ENCODE results near the gene APP. TPM values are rescaled to one million over a fixed set of nuclear protein-coding genes. Genes with fewer than 3 reads are reported as not detected.
"Not testable (repeated sequence)": the region's sequence is repeated elsewhere in the genome, so short reads cannot be mapped to it uniquely, and the experiment has no call there.

APP gene
- total RNA-seq, 2 experiments from 2014 or later = 60.6 to 61.1 TPM

- Mint-ChIP-seq H3K27me3 (ENCODE audit: low read depth) (no peaks in the 10 kb centered on the region), H3K4me3 (no peak overlapping the region), H3K4me1 (ENCODE audit: low read depth) (no peaks in the 10 kb centered on the region), H3K27ac (no peak overlapping the region), H3K36me3 (ENCODE audit: low read depth) (peaks cover 11% of the 10 kb centered on the region), H3K9me3 (no peaks in the 10 kb centered on the region)
- CTCF ChIA-PET = interaction anchor here (0.8 kb wide), 1 partner anchor 13 kb away, joined by 3 read pairs; no protein-coding TSS in a partner anchor
- no peak for DNase-seq
- intact Hi-C loops (cut with micrococcal nuclease) = no loop called here
Observed at GRCh38 chr21:25927195-25927880, 243.2 kb downstream of the APP start.

DNA sequence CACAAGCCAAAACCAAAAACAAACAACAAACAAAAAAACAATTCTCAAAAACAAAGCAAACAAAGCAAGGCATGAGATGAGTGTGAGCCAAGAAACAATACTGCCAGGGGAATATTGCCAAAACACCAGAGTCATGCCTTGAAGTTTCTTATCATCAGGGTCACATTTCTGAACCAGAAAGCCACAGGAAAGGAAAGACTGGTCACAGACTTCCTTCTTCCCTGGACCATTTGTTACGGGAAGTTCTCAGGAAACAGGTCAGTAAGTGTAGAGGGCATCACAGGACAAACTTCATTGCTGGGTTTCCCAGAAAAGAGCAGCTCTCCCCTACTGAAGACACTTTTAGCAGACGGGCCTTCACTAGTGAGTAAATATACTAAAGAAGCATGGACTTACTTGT is 244.6 kb downstream of the APP start:
- no peak overlapping the region for H3K4me3 Mint-ChIP-seq
- no peaks in the 10 kb centered on the region for H3K4me1 Mint-ChIP-seq (ENCODE audit: low read depth)
- DNase-seq = no peak
- H3K27me3 Mint-ChIP-seq (ENCODE audit: low read depth) = no peaks in the 10 kb centered on the region
- intact Hi-C loops (cut with micrococcal nuclease) = no loop called here
- H3K27ac Mint-ChIP-seq = no peak overlapping the region
- H3K36me3 Mint-ChIP-seq (ENCODE audit: low read depth) = peaks cover 11% of the 10 kb centered on the region
- CTCF ChIA-PET = no interaction called here
- H3K9me3 Mint-ChIP-seq = no peaks in the 10 kb centered on the region

DNA sequence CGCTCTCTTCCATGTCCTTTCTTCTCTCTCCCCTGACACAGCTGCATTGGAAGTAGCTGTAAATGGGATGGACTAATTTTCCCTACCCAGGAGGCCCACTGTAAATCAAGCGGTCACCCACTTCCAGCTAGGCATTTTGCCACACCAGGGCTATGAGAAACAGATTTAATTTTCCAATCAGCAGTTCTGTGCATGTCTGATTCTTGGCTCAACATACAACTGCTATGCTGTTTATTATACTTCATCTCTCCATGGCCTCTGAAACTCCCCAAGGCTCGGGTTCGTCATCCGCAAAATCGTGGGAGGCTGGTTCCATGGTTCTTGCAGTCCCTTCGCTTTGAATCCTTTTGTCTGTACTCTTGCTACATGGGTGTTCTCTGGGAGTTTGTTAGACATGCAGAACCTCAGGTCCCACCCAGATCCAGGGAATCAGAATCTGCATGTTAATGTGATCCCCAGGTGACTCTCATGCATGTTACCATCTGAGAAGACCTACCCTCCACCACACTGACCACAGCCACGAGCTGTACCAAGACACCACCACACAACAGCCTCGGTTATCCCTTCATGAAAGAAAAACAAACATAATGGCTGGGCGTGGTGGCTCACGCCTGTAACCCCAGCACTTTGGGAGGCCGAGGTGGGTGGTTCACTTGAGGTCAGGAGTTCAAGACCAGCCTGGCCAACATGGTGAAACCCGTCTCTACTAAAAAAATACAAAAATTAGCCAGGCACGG is 245.3 kb downstream of the APP start:
- Mint-ChIP-seq H3K36me3 (ENCODE audit: low read depth) (peaks cover 11% of the 10 kb centered on the region), H3K27me3 (ENCODE audit: low read depth) (no peaks in the 10 kb centered on the region), H3K9me3 (no peaks in the 10 kb centered on the region), H3K4me3 (no peak overlapping the region), H3K4me1 (ENCODE audit: low read depth) (no peaks in the 10 kb centered on the region), H3K27ac (no peak overlapping the region)
- intact Hi-C loops (cut with micrococcal nuclease) = no loop called here
- no peak for DNase-seq
- CTCF ChIA-PET = no interaction called here

DNA sequence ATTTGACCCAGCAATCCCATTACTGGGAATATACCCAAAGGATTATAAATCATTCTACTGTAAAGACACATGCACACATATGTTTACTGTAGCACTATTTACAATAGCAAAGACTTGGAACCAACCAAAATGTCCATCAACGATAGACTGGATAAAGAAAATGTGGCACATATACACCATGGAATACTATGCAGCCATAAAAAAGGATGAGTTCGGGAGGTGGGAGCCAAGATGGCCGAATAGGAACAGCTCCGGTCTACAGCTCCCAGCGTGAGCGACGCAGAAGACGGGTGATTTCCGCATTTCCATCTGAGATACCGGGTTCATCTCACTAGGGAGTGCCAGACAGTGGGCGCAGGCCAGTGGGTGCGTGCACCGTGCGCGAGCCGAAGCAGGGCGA is 252.4 kb downstream of the APP start:
- DNase-seq; H3K27me3 Mint-ChIP-seq (ENCODE audit: low read depth); H3K4me3 Mint-ChIP-seq; intact Hi-C loops (cut with micrococcal nuclease); H3K27ac Mint-ChIP-seq; H3K36me3 Mint-ChIP-seq (ENCODE audit: low read depth); H3K9me3 Mint-ChIP-seq; CTCF ChIA-PET; H3K4me1 Mint-ChIP-seq (ENCODE audit: low read depth): not testable (repeated sequence)

DNA sequence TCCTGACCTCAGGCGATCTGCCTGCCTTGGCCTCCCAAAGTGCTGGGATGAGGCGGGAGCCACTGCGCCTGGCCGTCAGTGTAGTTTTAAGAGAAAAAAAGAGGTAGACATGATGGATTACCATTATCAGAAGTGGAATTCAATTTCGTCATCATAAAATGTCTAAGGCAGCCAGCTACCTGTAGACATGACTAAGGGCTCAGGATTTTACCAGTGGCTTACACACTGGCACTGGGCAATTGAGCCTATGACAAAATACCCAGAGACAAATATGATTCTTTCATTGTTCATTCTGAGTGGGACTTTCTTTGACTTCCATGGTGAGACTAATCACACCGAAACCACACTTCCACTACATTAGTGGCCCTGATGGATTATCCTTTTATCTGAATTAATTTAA is 254.3 kb downstream of the APP start:
- CTCF ChIA-PET = no interaction called here
- Mint-ChIP-seq H3K27me3 (ENCODE audit: low read depth) (no peaks in the 10 kb centered on the region), H3K27ac (no peak overlapping the region), H3K36me3 (ENCODE audit: low read depth) (peaks cover 7% of the 10 kb centered on the region), H3K4me3 (no peak overlapping the region), H3K4me1 (ENCODE audit: low read depth) (no peaks in the 10 kb centered on the region), H3K9me3 (no peaks in the 10 kb centered on the region)
- intact Hi-C loops (cut with micrococcal nuclease) = no loop called here
- no peak for DNase-seq

DNA sequence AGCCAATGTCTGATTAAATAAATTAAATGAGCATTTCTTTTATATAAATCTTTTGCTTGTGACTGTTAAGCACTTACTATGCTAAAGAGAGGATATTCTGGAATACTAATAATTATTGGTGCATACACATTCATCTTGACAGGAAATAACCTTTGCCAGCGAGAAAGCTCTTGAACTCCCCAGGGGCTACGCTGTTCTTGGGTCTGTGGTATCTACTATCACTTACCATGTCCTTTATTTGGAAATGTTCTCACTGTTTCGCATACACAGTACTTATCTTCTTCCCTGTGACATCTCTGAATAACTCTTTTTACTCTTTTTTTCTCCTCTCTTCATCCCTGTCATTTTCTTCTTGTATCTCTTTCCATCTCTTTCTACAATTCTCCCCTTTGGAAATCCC is 257.1 kb downstream of the APP start:
- H3K36me3 Mint-ChIP-seq (ENCODE audit: low read depth) = peaks cover 7% of the 10 kb centered on the region
- no peak overlapping the region for H3K4me3 Mint-ChIP-seq
- no peaks in the 10 kb centered on the region for H3K4me1 Mint-ChIP-seq (ENCODE audit: low read depth)
- no peak for DNase-seq
- CTCF ChIA-PET = no interaction called here
- H3K27me3 Mint-ChIP-seq (ENCODE audit: low read depth) = no peaks in the 10 kb centered on the region
- H3K27ac Mint-ChIP-seq = no peak overlapping the region
- intact Hi-C loops (cut with micrococcal nuclease) = no loop called here
- no peaks in the 10 kb centered on the region for H3K9me3 Mint-ChIP-seq

- intact Hi-C loops (cut with micrococcal nuclease) = no loop called here
- Mint-ChIP-seq H3K27ac (no peak overlapping the region), H3K4me3 (no peak overlapping the region), H3K9me3 (no peaks in the 10 kb centered on the region), H3K27me3 (ENCODE audit: low read depth) (no peaks in the 10 kb centered on the region), H3K4me1 (ENCODE audit: low read depth) (no peaks in the 10 kb centered on the region), H3K36me3 (ENCODE audit: low read depth) (peaks cover 2% of the 10 kb centered on the region)
- CTCF ChIA-PET = interaction anchor here (0.7 kb wide), 1 partner anchor 16 kb away, joined by 3 read pairs; no protein-coding TSS in a partner anchor
- DNase-seq = no peak
Observed at GRCh38 chr21:25912402-25912746, 258.2 kb downstream of the APP start.

- H3K36me3 Mint-ChIP-seq (ENCODE audit: low read depth) = peaks cover 2% of the 10 kb centered on the region
- no peaks in the 10 kb centered on the region for H3K4me1 Mint-ChIP-seq (ENCODE audit: low read depth)
- no peak overlapping the region for H3K4me3 Mint-ChIP-seq
- no peak for DNase-seq
- no peaks in the 10 kb centered on the region for H3K27me3 Mint-ChIP-seq (ENCODE audit: low read depth)
- H3K9me3 Mint-ChIP-seq = no peaks in the 10 kb centered on the region
- H3K27ac Mint-ChIP-seq = no peak overlapping the region
- CTCF ChIA-PET = no interaction called here
- intact Hi-C loops (cut with micrococcal nuclease) = no loop called here
Observed at GRCh38 chr21:25911730-25912401, 258.7 kb downstream of the APP start.

DNA sequence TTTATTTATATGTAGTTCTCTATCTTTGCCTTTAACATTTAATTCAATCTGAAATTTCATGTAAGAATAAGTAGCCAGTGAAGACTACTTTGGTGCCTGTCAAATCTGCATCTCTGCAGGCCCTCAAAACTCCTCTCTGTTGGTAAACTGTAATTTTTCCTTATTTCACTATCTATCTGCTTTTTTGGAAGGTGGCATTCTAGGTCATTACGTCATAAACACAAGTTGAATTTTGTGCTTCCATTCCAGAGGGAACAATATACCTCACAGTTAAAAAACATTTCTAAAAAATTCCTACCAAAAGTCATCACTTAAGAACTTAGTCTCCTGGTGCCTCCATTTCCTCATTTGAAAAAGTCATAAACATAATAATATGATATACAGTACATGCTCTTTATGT is 259.8 kb downstream of the APP start:
- Mint-ChIP-seq H3K9me3 (no peaks in the 10 kb centered on the region), H3K36me3 (ENCODE audit: low read depth) (peaks cover 2% of the 10 kb centered on the region), H3K4me3 (no peak overlapping the region), H3K27ac (no peak overlapping the region), H3K4me1 (ENCODE audit: low read depth) (no peaks in the 10 kb centered on the region), H3K27me3 (ENCODE audit: low read depth) (no peaks in the 10 kb centered on the region)
- intact Hi-C loops (cut with micrococcal nuclease) = no loop called here
- CTCF ChIA-PET = no interaction called here
- no peak for DNase-seq

DNA sequence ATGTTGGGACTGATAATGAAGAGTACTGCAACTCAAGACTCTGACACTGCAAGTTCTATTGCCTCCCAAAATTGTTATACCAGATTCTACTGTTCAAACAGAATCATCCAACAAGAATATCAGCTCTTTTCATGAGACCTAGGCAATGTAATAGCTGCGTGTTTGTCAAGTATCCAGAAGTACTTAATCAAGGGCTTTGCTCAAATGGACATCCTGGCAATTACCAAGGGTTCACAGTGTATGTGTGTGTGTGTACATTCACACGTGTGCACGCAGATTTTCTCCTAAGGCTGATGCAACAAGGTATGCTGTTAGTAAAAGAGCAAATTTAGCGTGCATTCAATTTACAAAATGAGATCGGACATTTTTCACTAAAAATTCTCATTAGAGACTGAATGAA is 261.2 kb downstream of the APP start:
- H3K4me3 Mint-ChIP-seq = no peak overlapping the region
- no peak for DNase-seq
- CTCF ChIA-PET = interaction anchor here (0.6 kb wide), 1 partner anchor 23 kb away, joined by 3 read pairs; no protein-coding TSS in a partner anchor

GRCh38 chr21:25908495-25908894 is 262.1 kb downstream of the APP start:
- Mint-ChIP-seq H3K4me1 (ENCODE audit: low read depth) (no peaks in the 10 kb centered on the region), H3K27me3 (ENCODE audit: low read depth) (no peaks in the 10 kb centered on the region), H3K4me3 (no peak overlapping the region), H3K27ac (no peak overlapping the region), H3K9me3 (no peaks in the 10 kb centered on the region), H3K36me3 (ENCODE audit: low read depth) (peaks cover 2% of the 10 kb centered on the region)
- DNase-seq = no peak
- intact Hi-C loops (cut with micrococcal nuclease) = no loop called here
- CTCF ChIA-PET = interaction anchor here (0.6 to 1.8 kb wide), 3 partner anchors 11 to 263 kb away, joined by 3 to 7 read pairs (median 3); no protein-coding TSS in a partner anchor

More for the DNA sequence above, 261.2 kb downstream of the APP start:
- H3K27me3 Mint-ChIP-seq (ENCODE audit: low read depth) = no peaks in the 10 kb centered on the region
- intact Hi-C loops (cut with micrococcal nuclease) = no loop called here
- H3K4me1 Mint-ChIP-seq (ENCODE audit: low read depth) = no peaks in the 10 kb centered on the region
- no peaks in the 10 kb centered on the region for H3K9me3 Mint-ChIP-seq
- peaks cover 2% of the 10 kb centered on the region for H3K36me3 Mint-ChIP-seq (ENCODE audit: low read depth)
- H3K27ac Mint-ChIP-seq = no peak overlapping the region

DNA sequence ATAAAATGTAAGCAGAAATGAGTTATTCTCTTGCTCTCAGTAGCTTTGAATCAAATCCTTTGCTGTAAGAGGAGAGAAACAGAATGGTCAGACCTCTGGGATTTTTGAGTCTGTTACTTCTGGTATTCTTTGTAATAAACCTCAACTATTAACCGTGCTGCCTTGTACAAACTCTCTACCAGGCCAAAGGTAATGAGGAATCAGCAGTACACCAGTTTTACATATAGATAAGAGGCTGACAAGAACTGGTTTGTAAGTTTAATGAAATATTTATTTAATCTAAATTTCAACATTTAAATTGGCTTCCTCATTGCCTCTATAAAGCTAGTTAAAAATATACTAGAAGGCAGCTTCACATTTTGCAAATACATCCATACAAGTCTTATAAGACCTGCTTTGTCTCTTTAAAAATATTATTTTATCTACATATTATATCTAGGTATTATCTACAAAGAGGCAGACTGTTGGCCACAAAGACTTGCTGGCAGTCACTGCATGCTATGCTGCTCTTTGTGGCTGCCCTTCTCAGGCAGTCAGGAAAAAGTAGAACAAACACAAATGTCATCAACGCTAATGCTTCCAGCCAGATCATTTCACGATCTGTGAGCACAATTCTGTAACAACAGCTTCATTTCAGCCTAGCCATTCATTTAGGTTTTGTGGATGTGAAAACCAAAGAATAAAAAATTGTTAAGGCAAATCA is 262.8 kb downstream of the APP start:
- Mint-ChIP-seq H3K36me3 (ENCODE audit: low read depth) (peaks cover 2% of the 10 kb centered on the region), H3K4me1 (ENCODE audit: low read depth) (no peaks in the 10 kb centered on the region), H3K4me3 (no peak overlapping the region), H3K27ac (no peak overlapping the region), H3K27me3 (ENCODE audit: low read depth) (no peaks in the 10 kb centered on the region), H3K9me3 (no peaks in the 10 kb centered on the region)
- intact Hi-C loops (cut with micrococcal nuclease) = no loop called here
- CTCF ChIA-PET = interaction anchor here (1.1 to 2.4 kb wide), 4 partner anchors 10 to 263 kb away, joined by 3 to 8 read pairs (median 6); no protein-coding TSS in a partner anchor
- no peak for DNase-seq
